GM21447 (cell line): ENCODE measurements around the gene SLC66A2.
A peak's percentile ranks its signal among the peaks of the same experiment; 100 is the strongest.

Experiments used
- ATAC-seq: cut with Tn5 transposase; IDR thresholded peaks from one replicate; pipeline ENCODE4 v1.9.1; 2021; ENCODE audit not compliant: unreplicated experiment

SLC66A2 gene

DNA sequence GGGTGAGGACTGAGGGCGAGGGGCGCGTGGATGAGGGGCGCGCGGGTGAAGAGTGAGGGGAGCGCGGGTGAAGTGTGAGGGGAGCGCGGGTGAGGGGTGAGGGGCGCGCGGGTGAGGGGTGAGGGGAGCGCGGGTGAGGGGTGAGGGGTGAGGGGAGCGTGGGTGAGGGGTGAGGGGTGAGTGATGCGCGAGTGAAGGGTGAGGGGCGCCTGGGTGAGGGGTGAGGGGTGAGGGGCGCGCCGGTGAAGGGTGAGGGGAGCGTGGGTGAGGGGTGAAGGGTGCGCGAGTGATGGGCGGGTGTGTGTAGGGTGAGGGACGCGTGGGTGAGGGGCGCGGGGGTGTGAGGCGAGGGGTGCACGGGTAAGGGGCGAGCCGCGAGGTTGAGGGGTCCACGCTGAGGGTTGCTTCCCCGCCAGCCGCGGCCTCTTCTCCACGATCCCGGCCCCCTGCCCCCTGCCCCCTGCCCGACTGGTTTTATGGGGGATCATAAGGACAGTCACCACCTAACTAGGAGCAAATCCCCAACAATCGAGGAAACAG is 1.1 kb upstream of the SLC66A2 start:
- no peak for ATAC-seq

DNA sequence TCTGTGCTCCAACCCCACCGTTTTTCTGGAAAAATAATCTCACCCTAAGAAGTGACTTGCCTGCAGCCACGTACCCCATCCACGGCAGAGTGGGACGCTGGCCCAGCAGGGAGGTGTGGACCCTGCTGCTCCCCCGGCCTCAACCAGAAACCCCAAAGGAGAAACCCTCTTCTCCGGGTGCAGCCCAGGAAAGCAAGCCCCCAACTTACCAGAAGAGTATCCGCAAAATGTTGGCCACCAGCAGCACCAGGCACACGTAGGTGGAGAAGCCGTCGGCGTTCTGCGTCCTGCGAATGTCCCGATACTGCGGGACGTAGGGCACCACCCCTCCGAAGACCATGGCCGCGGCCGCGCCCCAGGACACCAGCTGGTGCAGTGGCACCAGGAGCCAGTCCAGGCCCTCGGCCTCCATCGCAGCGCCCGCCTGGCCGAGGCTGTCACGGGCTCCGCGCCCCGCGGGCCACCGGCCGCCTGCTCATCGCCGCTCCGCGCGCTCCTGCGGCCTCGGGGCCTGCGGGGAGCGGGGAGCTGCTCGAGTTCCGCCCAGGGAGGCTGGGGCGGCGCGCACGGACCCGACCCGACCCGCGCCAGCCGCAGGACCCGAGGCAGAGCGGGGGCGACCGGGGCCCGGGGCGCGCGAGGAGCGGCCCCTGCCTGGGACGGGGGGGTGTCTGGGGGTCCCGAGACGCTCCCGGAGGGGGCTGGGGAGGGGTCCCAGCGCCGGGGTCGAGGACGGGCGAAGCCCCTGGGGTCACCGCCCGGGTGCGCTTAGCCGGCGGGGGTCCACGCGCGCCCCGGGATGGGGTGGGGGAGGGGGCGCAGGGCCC is 725 bp downstream of the SLC66A2 start:
- ATAC-seq = peak; percentile 30

DNA sequence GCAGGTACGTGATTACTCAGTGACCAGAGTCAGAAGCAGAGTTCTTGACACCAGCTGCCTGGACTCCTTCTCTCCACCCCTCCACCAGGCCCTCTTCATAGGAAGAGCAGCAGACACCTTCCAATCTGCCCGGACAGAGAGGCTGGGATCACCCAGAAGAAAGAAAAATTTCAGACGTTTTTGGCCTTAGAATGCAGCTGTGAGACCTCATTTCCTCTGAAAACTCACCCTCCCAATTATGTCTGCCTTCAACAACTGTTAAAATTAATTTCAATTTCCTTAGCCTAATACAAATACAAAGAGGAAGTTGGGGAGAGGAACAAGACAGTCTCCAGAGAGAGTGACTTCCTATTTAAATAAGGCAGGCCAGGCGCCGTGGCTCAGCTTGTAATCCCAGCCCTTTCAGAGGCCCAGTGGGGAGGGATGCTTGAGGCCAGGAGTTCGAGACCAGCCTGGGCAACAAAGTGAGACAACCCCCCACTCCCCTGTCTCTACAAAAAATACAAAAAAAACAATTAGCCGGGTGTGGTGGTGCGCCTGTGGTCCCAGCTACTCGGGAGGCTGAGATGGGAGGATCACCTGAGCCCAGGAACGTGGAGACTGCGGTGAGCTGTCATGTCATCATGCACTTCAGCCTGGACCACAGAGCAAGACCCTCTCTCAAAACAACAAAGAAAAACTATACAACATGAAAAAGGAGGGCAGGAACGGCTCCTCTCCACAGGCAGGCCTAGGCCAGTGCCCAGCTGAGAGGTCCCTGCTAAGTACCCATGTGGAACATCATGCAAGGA is 1.6 kb downstream of the SLC66A2 start:
- no peak for ATAC-seq

DNA sequence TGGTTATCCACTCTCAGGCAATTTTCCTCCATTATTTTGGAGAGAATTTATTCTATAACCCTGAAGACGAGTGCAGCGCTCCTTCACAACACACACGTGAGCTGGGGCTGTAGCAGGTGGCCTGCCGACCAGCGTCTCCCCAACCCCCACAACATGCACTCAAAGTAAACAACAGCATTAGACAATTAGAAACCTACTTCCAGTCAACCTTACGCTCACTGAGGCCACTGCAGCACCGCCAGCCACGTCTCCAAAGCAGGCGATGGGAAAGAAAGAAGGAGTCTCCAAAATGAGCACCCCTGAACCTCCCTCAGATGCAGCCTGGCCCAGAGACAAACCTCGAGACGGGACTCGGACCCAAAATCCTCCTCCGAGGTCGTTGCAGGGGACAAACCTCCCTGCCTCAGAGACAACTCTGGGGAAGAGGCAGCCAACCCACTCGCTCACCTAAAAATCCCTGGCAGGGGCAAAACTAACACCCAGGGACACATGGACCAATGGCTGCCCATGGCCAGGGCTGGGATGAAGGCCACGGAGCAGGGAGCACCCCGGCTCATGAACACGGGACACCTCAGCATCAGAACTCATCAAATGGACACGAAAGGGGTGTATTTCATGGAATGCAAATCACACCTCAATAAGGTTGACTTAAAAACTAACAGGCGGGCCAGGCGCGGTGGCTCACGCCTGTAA is 2.6 kb downstream of the SLC66A2 start:
- no peak for ATAC-seq

DNA sequence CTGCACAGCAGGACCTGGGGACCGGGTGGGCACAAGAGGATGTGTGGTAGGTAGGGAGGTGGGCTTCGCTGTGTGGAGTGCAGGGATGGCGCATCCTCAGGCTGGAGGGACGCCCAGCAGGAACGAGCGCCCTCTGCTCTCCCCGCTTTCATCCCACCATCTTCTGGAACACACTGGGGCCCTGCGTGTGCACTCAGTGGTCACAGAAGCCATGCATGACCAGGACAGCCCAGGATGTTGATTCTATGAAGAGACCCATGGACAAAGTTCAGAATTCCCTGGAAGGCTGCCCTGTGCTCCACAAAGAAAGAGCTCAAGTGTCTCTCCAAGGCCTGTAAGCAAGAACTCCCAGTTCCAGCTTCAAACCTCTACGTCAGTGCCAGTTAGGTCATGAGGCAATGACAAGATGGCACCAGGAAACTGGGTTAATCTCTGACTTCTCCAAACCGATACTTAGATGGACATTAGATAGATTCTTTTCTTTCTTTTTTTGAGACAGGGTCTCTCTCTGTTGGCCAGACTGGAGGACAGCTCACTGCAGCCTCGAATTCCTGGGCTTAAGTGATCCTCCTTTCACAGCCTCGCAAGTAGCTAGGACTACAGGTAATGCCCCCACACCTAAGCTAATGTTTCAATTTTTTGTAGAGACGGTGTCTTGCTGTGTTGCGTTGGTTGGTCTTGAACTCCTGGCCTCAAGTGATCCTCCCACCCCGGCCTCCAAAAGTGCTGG is 3.4 kb downstream of the SLC66A2 start:
- ATAC-seq = no peak

DNA sequence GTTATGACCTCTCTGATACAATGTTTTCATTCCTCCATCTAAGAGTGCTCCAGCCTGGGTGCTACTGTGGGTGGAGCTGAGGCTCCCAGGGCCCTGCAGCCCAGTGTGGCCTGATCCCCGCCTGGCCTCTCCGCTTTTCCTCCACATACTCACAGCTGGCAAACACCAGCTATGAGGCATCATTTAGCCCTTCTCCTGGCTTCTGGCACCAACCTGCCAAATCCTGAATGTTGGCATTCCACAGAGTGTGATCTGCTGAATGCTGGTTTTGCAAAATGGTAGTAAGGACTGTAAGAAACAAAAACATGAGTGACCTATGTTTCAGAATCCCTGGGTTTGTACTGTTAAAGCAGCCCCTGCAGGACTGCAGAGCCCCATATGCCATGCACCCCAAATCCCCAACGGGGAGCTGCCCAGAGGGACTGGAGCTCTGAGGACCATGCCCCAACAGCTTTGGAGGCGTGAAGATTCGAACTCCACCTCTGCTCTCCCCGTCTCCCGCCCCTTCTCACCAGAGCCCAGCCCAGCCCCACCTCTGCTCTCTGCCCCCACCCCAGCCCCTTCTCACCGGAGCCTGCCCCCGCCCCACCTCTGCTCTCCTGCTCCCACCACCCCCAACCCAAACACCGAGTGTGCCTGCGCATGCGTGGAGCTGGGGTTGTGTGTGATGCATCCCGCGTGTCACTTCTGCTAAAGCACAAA is 4.2 kb downstream of the SLC66A2 start:
- ATAC-seq = no peak

DNA sequence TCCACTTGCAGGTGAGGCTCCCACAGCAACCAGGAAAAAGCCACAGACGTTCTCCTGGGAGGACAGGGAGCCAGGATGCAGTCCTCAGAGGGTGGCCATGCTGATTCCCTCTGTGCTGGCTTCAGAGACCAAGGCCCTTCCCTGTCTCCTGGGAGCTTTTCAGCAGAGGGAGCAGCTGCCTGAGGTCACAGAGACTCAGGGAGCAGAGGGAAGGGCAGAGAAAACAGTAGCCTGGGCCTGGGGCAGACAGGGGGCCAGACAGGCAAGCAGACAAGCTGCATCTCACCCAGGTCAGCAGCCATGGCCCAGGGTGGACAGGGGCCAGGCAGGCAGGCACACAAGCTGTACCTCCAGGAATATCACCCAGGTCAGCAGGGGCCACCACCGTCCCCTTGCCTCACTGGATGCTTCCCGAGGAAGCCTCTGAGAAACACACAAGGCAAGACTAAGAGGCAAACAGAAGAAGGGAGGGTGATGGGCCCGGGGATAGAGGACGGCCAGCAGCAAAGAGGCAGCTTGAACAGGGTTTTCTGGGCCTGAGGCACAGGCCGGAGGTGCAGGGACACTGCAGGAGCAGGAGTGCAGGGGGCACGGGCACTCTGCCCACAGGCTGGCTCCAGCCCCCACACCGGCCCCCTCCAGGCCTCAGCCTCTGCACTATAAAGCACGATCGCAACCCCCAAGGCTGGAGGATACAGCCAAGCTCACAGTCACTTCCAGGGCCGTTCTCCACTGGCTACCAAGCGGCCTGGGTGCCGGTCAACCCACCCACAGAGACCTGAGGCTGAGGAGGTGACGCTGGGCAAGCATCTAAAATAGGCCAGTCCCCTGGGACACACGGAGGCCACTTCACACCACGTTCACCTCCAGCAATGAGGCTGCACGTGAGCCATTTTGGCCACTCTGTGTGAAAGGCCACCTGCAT is 6.1 kb downstream of the SLC66A2 start:
- ATAC-seq = no peak

DNA sequence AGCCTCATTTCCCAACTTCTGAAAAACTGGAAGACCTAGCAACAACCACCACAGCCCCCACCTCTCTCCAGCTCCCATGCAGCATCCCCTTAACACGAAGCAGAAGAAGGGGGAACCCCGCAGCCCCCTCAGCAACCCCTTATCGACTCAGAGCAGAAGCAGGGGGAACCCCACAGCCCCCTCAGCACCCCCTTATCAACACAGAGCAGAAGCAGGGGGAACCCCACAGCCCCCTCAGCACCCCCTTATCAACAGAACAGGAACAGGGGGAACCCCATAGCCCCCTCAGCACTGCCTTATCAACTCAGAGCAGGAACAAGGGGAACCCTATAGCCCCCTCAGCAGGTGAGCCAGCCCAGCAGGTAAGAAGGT is 6.7 kb downstream of the SLC66A2 start:
- no peak for ATAC-seq

DNA sequence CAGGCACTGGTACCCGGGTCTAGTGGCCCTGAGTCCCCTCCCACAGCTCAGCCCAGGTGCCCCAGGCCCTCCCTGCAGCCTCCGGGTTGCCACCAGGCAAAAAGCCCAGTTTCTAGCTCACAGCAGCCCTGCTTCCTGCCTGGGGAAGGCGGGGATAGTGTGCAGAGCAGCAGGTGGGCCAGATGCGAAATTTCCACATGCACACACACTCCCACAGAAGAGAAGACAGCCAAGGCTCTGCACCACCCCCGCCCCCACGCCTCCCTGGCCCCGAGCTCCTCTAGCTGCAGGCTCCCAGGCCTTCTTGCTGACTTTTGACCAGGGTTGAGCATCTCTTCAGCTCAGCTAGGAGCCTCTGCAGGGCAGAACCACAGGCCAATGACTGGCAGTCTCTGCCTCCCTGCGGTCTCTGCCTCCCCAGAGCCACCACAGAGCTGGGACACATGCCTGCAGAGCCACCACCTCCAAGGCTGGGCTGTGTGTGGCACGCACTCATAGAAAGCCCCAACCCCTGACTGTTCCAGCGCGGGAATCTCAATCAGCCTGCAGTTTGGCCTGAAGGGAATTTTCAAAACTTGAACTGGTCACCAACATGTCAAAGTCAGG is 7.2 kb downstream of the SLC66A2 start:
- no peak for ATAC-seq

DNA sequence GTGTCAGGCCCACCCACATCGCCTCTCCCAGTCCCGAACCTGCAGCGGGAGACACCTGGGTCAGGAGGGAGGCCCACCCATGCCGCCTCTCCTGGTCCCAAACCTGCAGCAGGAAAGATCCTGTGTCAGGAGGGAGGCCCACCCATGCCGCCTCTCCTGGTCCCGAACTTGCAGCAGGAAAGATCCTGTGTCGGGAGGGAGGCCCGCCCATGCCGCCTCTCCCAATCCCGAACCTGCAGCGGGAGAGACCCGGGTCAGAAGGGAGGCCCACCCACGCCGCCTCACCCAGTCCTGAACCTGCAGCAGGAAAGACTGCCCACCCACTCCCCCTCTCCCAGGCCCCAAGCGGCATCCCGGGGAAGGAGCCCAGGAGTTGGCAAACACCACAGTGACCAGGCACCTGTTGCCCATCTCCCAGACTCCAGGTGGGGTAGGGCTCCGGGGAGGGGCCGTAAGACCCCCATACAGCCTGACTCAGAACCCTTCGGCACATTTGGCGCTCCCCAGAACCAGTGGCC is 7.8 kb downstream of the SLC66A2 start:
- no peak for ATAC-seq

DNA sequence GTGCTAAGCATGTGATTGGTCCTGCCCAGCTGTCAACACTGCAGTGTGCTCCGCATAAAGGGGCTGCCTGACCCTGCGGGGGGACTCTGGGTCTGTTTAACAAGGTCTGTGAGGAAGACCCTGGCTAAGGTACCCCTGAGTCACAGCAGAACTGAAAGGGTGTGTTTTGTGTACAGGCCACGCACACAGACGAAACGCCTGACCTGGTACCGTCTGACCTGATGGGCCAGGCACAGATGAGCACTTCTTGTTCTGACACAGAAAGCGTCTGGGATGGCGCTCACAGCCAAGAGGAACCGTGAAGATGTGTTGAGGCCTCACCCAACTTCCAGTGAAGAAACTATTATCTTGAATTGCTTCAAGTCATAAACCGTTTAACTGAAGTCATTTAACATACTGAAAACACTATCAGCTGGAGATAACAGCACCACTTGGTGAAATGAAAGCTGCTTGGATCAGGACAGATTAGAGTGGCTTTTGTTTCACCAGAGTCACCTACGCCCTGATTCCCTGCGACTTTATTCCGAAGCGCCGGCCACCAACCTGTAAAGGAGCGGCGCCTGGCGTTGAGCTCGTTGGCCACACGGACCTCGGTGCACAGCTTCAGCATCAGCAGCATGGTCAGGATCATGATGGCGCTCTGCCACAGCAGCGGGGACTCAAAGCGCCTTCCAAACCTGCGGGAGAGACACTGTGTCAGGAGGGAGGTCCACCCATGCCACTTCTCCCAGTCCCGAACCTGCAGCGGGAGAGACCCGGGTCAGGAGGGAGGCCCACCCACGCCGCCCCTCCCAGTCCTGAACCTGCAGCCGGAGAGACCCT is 8.5 kb downstream of the SLC66A2 start:
- ATAC-seq = no peak

DNA sequence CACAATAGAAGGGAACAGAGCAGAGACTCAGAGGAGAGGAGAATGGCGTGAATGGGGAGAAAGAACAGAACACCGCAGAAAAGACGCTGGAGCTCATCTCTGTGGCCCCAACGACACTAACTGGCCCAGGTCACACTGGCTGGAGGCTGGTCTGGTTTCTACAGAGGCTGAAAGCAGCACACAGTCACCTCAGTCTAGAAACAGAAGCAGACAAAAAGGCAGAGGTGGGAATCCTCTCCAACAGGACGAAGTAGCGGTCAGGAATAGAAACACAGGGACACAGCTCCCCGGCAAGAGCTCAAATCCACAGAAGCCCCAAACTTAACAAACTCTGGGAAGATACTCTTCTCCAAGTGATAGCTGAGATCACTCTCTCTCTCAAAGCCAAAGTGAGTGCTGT is 9.2 kb downstream of the SLC66A2 start:
- ATAC-seq = no peak

DNA sequence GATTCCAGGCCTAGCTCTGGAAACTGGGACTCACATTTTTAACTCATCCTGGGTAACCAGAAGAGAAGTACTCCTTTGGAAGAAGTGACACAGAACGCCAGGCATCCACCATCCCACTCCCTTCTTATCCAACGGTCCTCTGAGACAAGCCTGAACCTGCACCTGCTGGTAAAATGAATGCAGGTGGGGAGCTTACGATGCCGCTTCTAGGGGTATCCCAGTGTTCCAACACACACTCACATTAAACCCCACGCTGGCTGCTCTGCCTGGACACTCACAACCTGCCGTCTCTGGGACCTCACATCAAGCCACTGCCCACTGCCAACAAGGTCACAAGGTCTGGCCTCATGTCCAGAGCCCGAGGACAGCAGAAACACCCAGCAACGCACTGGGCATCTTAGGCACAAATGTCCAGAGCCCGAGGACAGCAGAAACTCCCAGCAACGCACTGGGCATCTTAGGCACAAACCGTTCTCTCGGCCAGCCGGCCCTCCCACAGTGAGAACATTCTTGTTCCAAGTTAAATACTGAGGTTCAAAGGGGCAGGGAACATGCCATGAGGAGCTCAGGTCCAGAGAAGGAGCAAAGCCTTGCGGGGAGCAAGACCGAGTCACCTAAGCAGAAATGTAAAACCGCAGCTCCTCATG is 9.9 kb downstream of the SLC66A2 start:
- ATAC-seq = no peak

DNA sequence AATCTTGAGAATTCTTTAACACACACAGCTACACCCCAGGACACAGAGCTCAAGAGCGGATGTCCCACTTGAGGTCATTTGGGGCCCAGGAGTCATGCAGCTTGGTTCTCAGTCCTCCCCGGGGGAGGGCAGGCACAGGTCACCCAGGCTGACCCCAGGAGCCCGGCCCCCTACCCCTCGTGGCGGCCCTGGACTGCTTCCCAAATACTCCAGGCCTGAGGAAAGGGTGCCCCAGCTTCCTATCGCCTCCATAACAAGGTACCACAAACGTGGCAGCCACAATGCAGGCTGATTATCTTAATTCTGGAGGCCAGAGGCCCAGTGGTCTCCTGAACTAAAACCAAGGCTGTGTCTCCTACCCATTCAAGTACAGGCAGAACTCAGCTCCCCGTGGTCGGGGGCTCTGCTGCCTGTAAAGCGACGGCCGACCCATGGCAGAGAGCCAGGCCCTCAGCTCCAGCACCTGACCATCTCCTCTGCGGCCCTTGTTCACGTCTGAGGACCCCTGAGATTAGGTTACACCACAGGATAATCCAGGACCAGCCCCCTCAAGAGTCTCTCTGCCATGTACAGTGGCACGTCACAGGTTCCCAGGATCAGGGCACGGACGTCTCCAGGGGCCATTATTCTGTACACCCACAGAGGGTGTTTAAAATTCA is 10.5 kb downstream of the SLC66A2 start:
- no peak for ATAC-seq

DNA sequence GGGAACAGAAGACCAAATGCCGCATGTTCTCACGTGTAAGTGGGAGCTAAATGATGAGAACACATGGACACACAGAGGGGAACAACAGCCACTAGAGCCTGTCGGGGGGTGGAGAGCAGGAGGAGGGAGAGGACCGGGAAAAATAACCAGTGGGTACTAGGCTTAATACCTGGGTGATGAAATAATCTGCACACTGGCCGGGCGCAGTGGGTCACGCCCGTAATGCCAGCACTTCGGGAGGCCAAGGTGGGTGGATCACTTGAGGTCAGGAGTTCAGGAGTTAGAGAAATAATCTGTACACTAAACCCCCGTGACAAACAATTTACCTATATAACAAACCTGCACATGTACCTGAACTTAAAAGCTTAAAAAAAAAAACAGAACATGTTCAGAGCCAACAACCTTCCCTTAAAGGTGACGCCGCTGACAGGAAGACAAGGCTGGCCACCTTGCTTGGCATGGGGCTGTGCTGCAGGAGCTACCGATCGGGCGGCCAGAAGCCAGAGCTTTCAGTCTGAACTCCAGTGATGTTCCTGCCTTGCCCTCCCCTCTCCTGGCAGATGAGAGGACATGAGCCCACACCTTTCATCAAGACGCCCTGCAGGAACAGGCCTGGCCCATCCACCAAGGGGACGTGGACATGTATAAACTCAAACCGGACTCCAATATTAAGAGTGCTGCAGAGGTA is 11.2 kb downstream of the SLC66A2 start:
- ATAC-seq = no peak

DNA sequence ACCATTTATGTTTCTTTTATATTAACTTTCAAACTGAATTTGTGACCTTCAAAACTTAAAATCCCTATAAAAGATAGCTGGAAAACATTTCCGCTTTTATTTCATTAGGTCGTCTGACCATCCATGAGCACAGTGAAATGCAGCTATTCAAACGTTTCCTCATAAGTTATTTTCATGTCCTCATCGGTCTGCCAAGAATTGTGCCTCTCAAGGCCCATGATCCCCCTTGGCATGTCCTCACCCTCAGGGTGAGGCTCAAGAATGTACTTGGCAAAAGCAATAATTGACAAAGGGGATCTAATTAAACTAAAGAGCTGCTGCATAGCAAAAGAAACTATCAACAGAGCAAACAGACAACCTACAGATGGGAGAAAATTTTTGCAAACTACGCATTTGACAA is 12.4 kb downstream of the SLC66A2 start:
- ATAC-seq = no peak
